GM12801 (cell line): ENCODE data around the gene SYT14.

ENCODE experiments used
- TF ChIP-seq, protein P1 (sequence below): IDR thresholded peaks from one replicate; pipeline ENCODE4 v1.5.1; 2011; ENCODE audit warnings: control low read depth; ENCODE audit not compliant: insufficient read length; ENCODE audit errors: extremely low read depth

Gene SYT14

DNA sequence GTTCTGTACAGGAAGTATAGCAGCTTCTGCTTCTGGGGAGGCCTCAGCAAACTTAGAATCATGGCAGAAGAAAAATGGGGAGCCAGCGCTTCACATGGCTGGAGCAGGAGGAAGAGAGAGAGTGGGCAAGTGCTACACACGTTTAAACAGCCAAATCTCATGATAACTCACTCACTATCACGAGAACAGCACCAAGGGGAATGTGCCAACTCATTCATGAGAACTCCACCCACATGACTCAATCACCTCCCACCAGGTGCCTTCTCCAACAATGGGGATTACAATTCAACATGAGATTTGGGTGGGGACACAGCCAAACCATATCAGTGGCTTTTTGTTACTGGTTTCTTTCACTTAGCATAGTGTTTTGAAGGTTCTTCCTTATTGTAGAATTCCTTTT is 138.6 kb downstream of the SYT14 start:
- TF ChIP-seq, protein P1, sequence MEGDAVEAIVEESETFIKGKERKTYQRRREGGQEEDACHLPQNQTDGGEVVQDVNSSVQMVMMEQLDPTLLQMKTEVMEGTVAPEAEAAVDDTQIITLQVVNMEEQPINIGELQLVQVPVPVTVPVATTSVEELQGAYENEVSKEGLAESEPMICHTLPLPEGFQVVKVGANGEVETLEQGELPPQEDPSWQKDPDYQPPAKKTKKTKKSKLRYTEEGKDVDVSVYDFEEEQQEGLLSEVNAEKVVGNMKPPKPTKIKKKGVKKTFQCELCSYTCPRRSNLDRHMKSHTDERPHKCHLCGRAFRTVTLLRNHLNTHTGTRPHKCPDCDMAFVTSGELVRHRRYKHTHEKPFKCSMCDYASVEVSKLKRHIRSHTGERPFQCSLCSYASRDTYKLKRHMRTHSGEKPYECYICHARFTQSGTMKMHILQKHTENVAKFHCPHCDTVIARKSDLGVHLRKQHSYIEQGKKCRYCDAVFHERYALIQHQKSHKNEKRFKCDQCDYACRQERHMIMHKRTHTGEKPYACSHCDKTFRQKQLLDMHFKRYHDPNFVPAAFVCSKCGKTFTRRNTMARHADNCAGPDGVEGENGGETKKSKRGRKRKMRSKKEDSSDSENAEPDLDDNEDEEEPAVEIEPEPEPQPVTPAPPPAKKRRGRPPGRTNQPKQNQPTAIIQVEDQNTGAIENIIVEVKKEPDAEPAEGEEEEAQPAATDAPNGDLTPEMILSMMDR, result no peak

DNA sequence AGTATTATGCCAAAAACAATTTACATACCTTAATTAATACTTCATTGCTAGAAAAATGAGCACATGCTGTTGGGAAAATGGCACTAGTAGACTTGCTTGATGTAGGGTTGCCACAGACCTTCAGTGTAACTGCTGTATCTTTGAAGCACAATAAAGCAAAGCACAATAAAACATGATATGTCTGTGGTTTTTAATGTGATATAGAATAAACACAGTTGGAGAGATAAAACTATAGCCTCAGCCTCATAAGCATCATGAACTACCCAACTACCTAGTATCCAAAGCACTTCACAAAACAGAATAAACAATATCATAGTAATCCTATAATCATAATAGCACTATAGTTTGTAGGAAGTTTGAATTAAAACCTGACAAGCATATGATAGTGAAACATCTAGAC is 143.5 kb downstream of the SYT14 start:
- TF ChIP-seq, protein P1, result no peak

DNA sequence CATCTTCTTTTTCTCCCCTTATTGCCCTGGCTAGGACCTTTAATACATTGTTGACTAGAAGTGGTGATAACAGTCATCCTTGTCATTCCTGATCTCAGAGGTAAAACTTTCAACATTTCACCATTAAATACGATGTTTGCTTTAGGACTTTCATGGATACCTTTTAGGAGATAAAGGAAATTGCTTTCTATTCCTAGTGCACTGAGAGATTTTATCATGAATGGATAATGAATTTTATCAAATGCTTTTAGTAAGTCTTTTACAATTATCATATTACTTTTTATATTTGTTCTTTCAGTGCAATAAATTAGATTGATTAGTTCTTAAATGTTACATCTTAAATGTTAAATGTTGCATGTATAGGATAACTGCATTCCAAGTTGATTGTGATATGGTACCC is 147.3 kb downstream of the SYT14 start:
- TF ChIP-seq, protein P1, result no peak

DNA sequence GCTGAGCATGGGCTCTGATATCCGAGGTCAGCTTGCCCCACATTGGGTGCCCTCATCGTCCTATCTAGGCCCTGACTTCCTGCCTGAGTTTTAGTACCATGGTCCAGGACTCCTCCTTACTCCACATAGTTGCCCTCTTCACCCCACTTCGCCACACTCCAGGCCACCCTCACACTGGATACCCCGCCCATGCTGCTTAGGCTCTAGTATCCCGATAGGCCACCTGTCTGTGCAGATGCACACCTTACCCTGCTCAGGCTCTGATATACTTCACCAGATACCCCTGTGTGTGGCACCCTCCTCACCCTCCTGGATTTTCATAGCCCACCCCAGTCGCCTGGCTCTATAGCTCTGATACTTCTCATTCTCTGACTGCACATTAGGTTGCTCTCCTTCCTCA is 149.0 kb downstream of the SYT14 start:
- TF ChIP-seq, protein P1, result no peak

DNA sequence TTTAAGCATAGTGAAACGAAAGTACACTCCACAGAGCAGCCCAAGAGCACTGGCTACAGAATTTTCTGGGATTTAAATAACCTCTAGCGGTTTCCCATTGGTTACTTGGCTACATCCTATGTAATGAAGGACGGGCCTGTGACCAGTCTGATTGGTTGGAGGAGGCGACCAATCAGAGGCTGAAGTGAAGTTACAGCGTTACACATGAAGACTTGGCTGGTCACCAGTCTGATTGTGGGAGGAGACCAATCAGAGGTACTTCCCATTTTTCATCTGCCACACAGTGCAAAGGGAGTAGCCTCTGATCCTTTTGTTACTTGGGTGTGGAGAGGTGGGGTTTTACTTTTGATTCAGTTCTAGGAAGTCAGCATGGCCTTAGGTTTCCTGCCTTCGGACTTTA is 151.8 kb downstream of the SYT14 start:
- TF ChIP-seq, protein P1, result no peak

DNA sequence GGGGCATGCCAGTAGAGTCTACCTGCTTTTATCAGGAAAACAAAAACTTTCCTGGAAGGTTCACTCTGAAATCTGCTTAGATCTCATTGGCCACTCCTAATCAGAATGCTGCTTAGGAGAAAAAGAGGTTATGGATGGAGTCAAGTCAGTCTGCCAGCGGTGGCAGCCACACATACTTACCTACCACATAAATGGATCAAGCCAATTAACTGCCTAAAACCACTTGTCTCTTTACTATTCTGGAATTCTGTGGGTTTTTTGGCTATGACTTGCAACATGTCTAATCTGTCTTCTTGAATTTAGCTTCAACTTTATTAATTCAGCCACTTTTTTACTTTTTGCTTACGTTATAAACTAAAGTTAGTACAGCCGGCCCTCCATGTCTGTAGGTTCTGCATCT is 154.3 kb downstream of the SYT14 start:
- TF ChIP-seq, protein P1, result no peak

DNA sequence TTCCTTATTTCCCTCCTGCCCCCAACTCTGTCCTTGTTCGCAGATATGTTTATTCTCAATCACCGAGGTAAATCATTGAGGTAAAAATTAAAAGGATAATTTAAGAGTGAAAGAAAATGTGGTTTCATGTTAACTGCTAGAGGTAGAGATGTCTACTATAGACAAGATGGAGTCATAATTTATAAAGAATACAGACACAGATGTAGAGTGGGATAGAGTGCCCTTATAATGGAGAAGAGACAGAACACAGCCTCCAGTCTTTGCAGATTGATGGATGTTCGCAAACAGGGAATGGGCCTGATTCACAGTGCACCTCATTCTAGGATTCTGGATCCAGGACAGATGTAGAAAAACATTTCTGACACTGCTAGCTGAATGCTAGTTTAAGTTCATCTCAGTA is 155.4 kb downstream of the SYT14 start:
- TF ChIP-seq, protein P1, result no peak

DNA sequence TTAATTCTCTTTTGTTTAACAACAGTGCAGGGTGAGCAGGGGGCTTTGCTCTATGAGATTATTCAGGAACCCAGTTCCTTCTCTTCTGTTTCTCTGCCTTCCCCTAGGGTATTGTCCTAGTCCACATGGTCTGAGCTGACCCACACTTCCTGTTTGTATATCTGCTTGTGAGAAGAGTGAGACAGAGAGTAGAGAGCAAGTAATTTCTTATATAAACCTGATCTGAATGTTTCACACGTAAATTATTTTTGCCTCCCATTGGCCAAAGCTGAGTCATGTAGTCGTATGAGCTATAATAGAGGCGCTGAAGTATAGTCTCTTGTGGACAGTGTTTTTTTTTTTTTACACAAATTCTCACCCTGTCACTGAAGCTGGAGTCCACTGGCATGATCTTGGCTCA is 160.3 kb downstream of the SYT14 start:
- TF ChIP-seq, protein P1, result no peak
